CD4-positive, CD25-positive, alpha-beta regulatory T cell (primary cell): ENCODE data around the gene FAM168A. TPM values are rescaled to one million over a fixed set of nuclear protein-coding genes. Genes with fewer than 3 reads are reported as not detected.
"Not testable (repeated sequence)": the region's sequence is repeated elsewhere in the genome, so short reads cannot be mapped to it uniquely, and the experiment has no call there.

Experiments
- ATAC-seq, 2 donors: fragments of 150-1000 bp; cut with Tn5 transposase; one replicate each; pipeline ENCODE4 v1.10.0; 2021; ENCODE audit warnings: low read depth in 2 of 2, moderate number of reproducible peaks in 2 of 2, moderate library complexity in 1 of 2
- DNase-seq, 3 donors: peaks; one replicate each; pipeline versions ENCODE4 v3.0.0 to v3.0.0-alpha.2; 2012 to 2022; ENCODE audit warnings: mixed read lengths in 1 of 3
- H3K27ac ChIP-seq: one replicate; pipeline ENCODE4 v1.7.0; 2013; ENCODE audit warnings: mild to moderate bottlenecking, low read length; ENCODE audit not compliant: insufficient read depth, poor library complexity, severe bottlenecking
- H3K27me3 ChIP-seq: one replicate; pipeline ENCODE4 v1.7.0; 2013; ENCODE audit warnings: low read length; ENCODE audit not compliant: control insufficient read depth, insufficient read depth
- H3K36me3 ChIP-seq: one replicate; pipeline ENCODE4 v1.7.0; 2013; ENCODE audit warnings: mild to moderate bottlenecking, low read length, moderate library complexity; ENCODE audit not compliant: control insufficient read depth, insufficient read depth
- H3K4me1 ChIP-seq: 2 replicates; pipeline ENCODE4 v1.7.0; 2013; ENCODE audit warnings: mild to moderate bottlenecking, low read length; ENCODE audit not compliant: insufficient read depth, control insufficient read depth, poor library complexity, severe bottlenecking
- H3K4me3 ChIP-seq: one replicate; pipeline ENCODE4 v1.7.0; 2013; ENCODE audit warnings: low read depth, mild to moderate bottlenecking, low read length, moderate library complexity
- H3K9me3 ChIP-seq, 2 experiments: 1 replicate in 1 of 2; 2 replicates in 1 of 2; pipeline ENCODE4 v1.7.0; 2013; ENCODE audit warnings: low read length in 2 of 2, mild to moderate bottlenecking in 1 of 2, moderate library complexity in 1 of 2; ENCODE audit not compliant: control insufficient read depth in 2 of 2
- H3K27ac Mint-ChIP-seq, 3 donors: one replicate each; pipeline ENCODE4 v1.8.0; 2020 to 2022; ENCODE audit warnings: mild to moderate bottlenecking in 3 of 3, mixed read lengths in 3 of 3, moderate library complexity in 2 of 3
- H3K27me3 Mint-ChIP-seq: one replicate; pipeline ENCODE4 v1.8.0; 2022; ENCODE audit warnings: mild to moderate bottlenecking, mixed read lengths
- H3K36me3 Mint-ChIP-seq: one replicate; pipeline ENCODE4 v1.8.0; 2020; ENCODE audit warnings: mixed read lengths
- H3K4me1 Mint-ChIP-seq, 4 donors: one replicate each; pipeline ENCODE4 v1.8.0; 2020 to 2022; ENCODE audit warnings: mixed read lengths in 4 of 4, mild to moderate bottlenecking in 1 of 4
- H3K4me3 Mint-ChIP-seq, 4 donors: one replicate each; pipeline ENCODE4 v1.8.0; 2020 to 2022; ENCODE audit warnings: mild to moderate bottlenecking in 4 of 4, mixed read lengths in 4 of 4, moderate library complexity in 3 of 4
- H3K9me3 Mint-ChIP-seq, 7 donors: one replicate each; pipeline ENCODE4 v1.8.0; 2020 to 2022; ENCODE audit warnings: mixed read lengths in 7 of 7, mild to moderate bottlenecking in 3 of 7, moderate library complexity in 2 of 7
- polyA plus RNA-seq, 4 donors: library from polyadenylated mRNA; unstranded; fragments of 300-500 nt; fragmentation: Illumina TruSeq; gene quantifications; one replicate each; pipeline ENCODE4 v1.2.3, GENCODE V29; 2021
- total RNA-seq: library from RNA; stranded (reverse); gene quantifications from one replicate; pipeline ENCODE4 v1.2.3, GENCODE V29; 2022

FAM168A gene
- total and polyA plus RNA-seq, 5 donors from 2014 or later, result 1.5 to 21.3 (median 3.0) TPM

DNA sequence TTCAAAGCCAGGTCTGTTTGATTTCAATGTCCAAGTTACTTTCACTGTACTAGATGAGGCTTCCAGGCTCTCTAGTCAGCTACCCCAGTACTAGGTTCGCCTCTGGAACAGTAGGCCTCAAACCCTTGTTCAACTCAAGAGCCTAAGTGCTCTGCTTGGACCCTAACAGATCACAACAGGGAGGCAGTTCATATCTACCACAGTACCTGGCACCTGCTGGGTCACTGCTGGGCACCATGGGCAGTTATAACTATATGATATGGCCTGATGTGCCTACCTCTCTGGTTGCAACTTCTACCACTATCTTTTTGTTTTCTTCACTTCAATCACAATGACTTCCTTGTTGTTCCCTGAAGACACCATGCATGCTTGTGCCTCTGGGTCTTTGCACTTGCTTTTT lies 124.7 kb downstream of the FAM168A start:
- peaks cover 18% of the 10 kb centered on the region for H3K36me3 Mint-ChIP-seq
- no peak overlapping the region for H3K4me3 Mint-ChIP-seq
- H3K27me3 Mint-ChIP-seq, result no peaks in the 10 kb centered on the region

DNA sequence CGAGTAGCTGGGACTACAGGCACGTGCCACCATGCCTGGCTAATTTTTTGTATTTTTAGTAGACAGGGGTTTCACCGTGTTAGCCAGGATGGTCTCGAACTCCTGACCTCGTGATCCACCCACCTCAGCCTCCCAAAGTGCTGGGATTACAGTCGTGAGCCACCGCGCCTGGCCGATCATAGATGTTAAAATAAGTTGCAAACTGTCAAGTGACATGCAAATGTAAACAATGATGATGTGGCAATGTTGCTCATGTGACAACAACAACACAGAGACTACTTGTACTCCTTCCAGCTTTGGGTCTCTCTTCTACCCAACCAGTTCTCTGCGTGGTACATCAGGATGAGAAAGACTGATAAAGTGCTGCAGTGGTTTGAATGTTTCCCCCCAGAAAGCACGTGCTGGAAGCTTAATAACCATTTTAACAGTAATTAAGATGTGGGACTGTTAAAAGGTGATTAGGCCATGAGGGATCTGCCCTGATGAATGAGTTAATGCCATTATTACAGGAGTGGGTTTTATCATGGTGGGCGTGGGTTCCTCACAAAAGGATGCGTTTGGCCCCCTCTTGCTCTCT lies 127.8 kb downstream of the FAM168A start:
- not testable (repeated sequence) for H3K27me3 Mint-ChIP-seq, H3K4me3 ChIP-seq, H3K4me1 ChIP-seq, H3K9me3 Mint-ChIP-seq, DNase-seq, H3K27ac ChIP-seq, H3K27me3 ChIP-seq, H3K4me1 Mint-ChIP-seq, ATAC-seq, H3K36me3 ChIP-seq, H3K4me3 Mint-ChIP-seq, H3K9me3 ChIP-seq, H3K27ac Mint-ChIP-seq
- peaks cover 14% of the 10 kb centered on the region for H3K36me3 Mint-ChIP-seq

More for the DNA sequence above, 124.7 kb downstream of the FAM168A start:
- peaks cover under 1% of the 10 kb centered on the region for H3K36me3 ChIP-seq
- ATAC-seq (no peak), DNase-seq (no peak)
- peaks cover 0 to 12% (median 3%) of the 10 kb centered on the region in 7 donors for H3K9me3 Mint-ChIP-seq
- peaks cover 12 to 13% of the 10 kb centered on the region in 2 experiments for H3K9me3 ChIP-seq
- H3K4me1 ChIP-seq, result no peaks in the 10 kb centered on the region
- H3K4me3 ChIP-seq, result no peak overlapping the region
- H3K27ac ChIP-seq, result no peak overlapping the region
- peaks cover 0 to 5% (median 2%) of the 10 kb centered on the region in 4 donors for H3K4me1 Mint-ChIP-seq
- no peak overlapping the region for H3K27ac Mint-ChIP-seq
- no peaks in the 10 kb centered on the region for H3K27me3 ChIP-seq

- no peaks in the 10 kb centered on the region for H3K27me3 ChIP-seq
- no peak overlapping the region for H3K4me3 ChIP-seq
- H3K27ac ChIP-seq, result no peak overlapping the region
- peaks cover 0 to 7% (median 3%) of the 10 kb centered on the region in 4 donors for H3K4me1 Mint-ChIP-seq
- no peaks in the 10 kb centered on the region for H3K27me3 Mint-ChIP-seq
- peaks cover 3% of the 10 kb centered on the region for H3K36me3 ChIP-seq
- H3K9me3 Mint-ChIP-seq, result no peaks in the 10 kb centered on the region
- ATAC-seq (no peak), DNase-seq (no peak)
- no peaks in the 10 kb centered on the region for H3K9me3 ChIP-seq
- H3K36me3 Mint-ChIP-seq, result peaks cover 18% of the 10 kb centered on the region
- no peaks in the 10 kb centered on the region for H3K4me1 ChIP-seq
- H3K27ac Mint-ChIP-seq, result peak overlapping the region in 1 of 3 donors; percentile 28
- H3K4me3 Mint-ChIP-seq, result no peak overlapping the region
Observed at GRCh38 chr11:73469401-73469800, 128.5 kb downstream of the FAM168A start.

- no peak overlapping the region for H3K4me3 Mint-ChIP-seq
- Histone ChIP-seq H3K27me3 (no peaks in the 10 kb centered on the region), H3K27ac (no peak overlapping the region), H3K9me3 (no peaks in the 10 kb centered on the region), H3K4me1 (no peaks in the 10 kb centered on the region), H3K36me3 (peaks cover 4% of the 10 kb centered on the region), H3K4me3 (no peak overlapping the region)
- no peak overlapping the region for H3K27ac Mint-ChIP-seq
- peaks cover 0 to 7% (median 3%) of the 10 kb centered on the region in 4 donors for H3K4me1 Mint-ChIP-seq
- no peak for ATAC-seq
- H3K36me3 Mint-ChIP-seq, result peaks cover 18% of the 10 kb centered on the region
- no peak for DNase-seq
- H3K9me3 Mint-ChIP-seq, result no peaks in the 10 kb centered on the region
- no peaks in the 10 kb centered on the region for H3K27me3 Mint-ChIP-seq
Observed at GRCh38 chr11:73468590-73469161, 129.2 kb downstream of the FAM168A start.

DNA sequence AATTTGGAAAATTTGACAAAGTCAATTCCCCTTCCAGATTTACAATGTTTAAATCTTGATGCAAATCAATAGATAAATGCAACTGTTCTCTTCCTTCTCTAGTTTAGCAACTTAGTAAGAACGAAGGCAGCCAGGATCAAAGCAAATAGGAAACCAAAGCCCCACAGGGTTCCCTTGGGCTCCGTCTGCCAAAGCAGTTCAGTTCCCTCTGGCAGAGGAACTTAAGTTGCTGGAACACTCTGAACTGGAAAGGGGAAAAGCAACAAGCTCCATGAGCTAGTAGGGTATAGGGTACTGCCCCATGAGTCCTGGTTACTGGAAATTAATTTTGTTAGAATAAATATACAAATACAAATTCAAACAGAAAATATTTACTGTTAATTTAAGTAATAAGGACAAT lies 130.4 kb downstream of the FAM168A start:
- Histone ChIP-seq H3K27me3 (no peaks in the 10 kb centered on the region), H3K36me3 (peaks cover 4% of the 10 kb centered on the region), H3K4me1 (no peaks in the 10 kb centered on the region), H3K9me3 (no peaks in the 10 kb centered on the region), H3K4me3 (no peak overlapping the region), H3K27ac (no peak overlapping the region)
- ATAC-seq, result no peak
- Mint-ChIP-seq H3K27me3 (no peaks in the 10 kb centered on the region), H3K4me1 (peaks cover 0 to 7% (median 5%) of the 10 kb centered on the region in 4 donors), H3K4me3 (no peak overlapping the region), H3K36me3 (peaks cover 21% of the 10 kb centered on the region), H3K9me3 (no peaks in the 10 kb centered on the region), H3K27ac (no peak overlapping the region)
- no peak for DNase-seq

- no peak overlapping the region for H3K27ac ChIP-seq
- no peaks in the 10 kb centered on the region for H3K27me3 Mint-ChIP-seq
- H3K4me3 Mint-ChIP-seq, result no peak overlapping the region
- H3K9me3 Mint-ChIP-seq, result no peaks in the 10 kb centered on the region
- H3K4me3 ChIP-seq, result no peak overlapping the region
- H3K4me1 ChIP-seq, result no peaks in the 10 kb centered on the region
- DNase-seq (no peak), ATAC-seq (no peak)
- no peaks in the 10 kb centered on the region for H3K27me3 ChIP-seq
- H3K36me3 ChIP-seq, result peaks cover 4% of the 10 kb centered on the region
- H3K36me3 Mint-ChIP-seq, result peaks cover 30% of the 10 kb centered on the region
- H3K27ac Mint-ChIP-seq, result no peak overlapping the region
- H3K9me3 ChIP-seq, result no peaks in the 10 kb centered on the region
- peaks cover 2 to 11% (median 6%) of the 10 kb centered on the region in 4 donors for H3K4me1 Mint-ChIP-seq
Observed at GRCh38 chr11:73466643-73467042, 131.3 kb downstream of the FAM168A start.

DNA sequence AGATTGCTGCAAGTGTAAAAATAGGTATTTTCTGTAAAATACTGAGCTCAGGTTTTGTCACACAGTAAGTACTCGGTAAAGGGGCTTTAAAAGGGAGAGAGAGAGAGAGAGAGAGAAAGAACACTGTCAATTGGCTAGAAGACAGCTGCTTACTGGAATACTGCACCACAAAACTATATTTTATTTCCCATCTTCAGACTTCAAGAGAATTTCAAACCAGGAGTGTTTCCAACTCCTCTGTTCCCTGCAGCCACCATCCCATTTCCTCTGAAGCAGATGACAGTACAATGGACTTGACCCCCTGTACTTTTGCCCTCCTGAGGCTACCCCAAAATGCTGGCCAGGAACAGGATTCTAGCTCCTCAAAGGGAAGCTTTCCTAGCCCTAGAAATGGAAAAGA lies 132.0 kb downstream of the FAM168A start:
- H3K27me3 ChIP-seq, result no peaks in the 10 kb centered on the region
- H3K4me3 ChIP-seq, result no peak overlapping the region
- Mint-ChIP-seq H3K4me1 (peaks cover 3 to 13% (median 7%) of the 10 kb centered on the region in 4 donors), H3K9me3 (no peaks in the 10 kb centered on the region), H3K36me3 (peaks cover 30% of the 10 kb centered on the region), H3K27me3 (no peaks in the 10 kb centered on the region), H3K27ac (peak overlapping the region in 1 of 3 donors; percentile 77), H3K4me3 (no peak overlapping the region)
- no peaks in the 10 kb centered on the region for H3K4me1 ChIP-seq
- peaks cover 4% of the 10 kb centered on the region for H3K36me3 ChIP-seq
- H3K27ac ChIP-seq, result no peak overlapping the region
- ATAC-seq (no peak), DNase-seq (no peak)
- H3K9me3 ChIP-seq, result no peaks in the 10 kb centered on the region
